ENCODE measurements around the gene TRAF4. TPM values are rescaled to one million over a fixed set of nuclear protein-coding genes. Genes with fewer than 3 reads are reported as not detected.

The TRAF4 gene
- total and polyA plus RNA-seq, 9 of the 15 experiments (the other 6 are each of a cell fraction or from before 2014, with no cell fraction given) = 2.4 to 147 (median 72.4) TPM

- Histone ChIP-seq H3K9ac (ENCODE audit: insufficient read depth in 1 of 2, low read depth in 2 of 2, low read length in 2 of 2) (peak overlapping the region; percentile 47 to 78), H3K4me1 (replicated peaks in 1 of 2; ENCODE audit: control insufficient read depth in 2 of 2, insufficient read depth in 2 of 2, low read length in 2 of 2) (peaks cover 29 to 53% of the 10 kb centered on the region in 2 experiments), H2AFZ (ENCODE audit: low read depth, low read length) (peak overlapping the region; percentile 80), H4K20me1 (replicated peaks; ENCODE audit: control insufficient read depth, insufficient read depth, low read length) (no peaks in the 10 kb centered on the region), H3K9me1 (ENCODE audit: control insufficient read depth, insufficient read depth, low read length) (no peaks in the 10 kb centered on the region), H3K4me2 (ENCODE audit: insufficient read depth, low read length) (peak overlapping the region; percentile 62), H3K9me3 (replicated peaks; ENCODE audit: control insufficient read depth, insufficient read depth, low read depth, low read length) (no peaks in the 10 kb centered on the region), H3K79me2 (ENCODE audit: control insufficient read depth, insufficient read depth, low read length) (no peaks in the 10 kb centered on the region), H3K27me3 (ENCODE audit: control insufficient read depth in 2 of 2, insufficient read depth in 2 of 2, low read length in 2 of 2) (no peaks in the 10 kb centered on the region), H3K27ac (ENCODE audit: extremely low read depth, low read depth, low read length) (peak overlapping the region; percentile 64), H3K4me3 (no peak overlapping the region), H3K36me3 (ENCODE audit: control insufficient read depth, insufficient read depth, low read length) (peaks cover 9% of the 10 kb centered on the region; the same call in 2 of the 3 replicates)
- ATAC-seq (peak; percentile 99), FAIRE-seq (peak; percentile 98), DNase-seq (ENCODE audit: extremely low read depth in 1 of 4, low spot score in 3 of 4) (peak; percentile 85 to 95 (median 92))
- ChIA-PET CTCF (ENCODE audit: low intra/inter-chr PET ratio) (interaction anchor here (0.7 to 1.3 kb wide), 2 partner anchors 15 to 144 kb away, joined by 3 to 7 read pairs; no protein-coding TSS in a partner anchor), POLR2A (interaction anchor here (0.5 to 3.0 kb wide), 11 partner anchors 8 to 412 kb away, joined by 3 to 17 read pairs (median 6); partner anchors contain the start of genes RPL23A and TLCD1)
- no TSS peak for BruUV-seq (replicated peaks)
- in situ Hi-C loops (cut with MboI) (no loop called here), intact Hi-C loops (cut with micrococcal nuclease) (no loop called here)
- WGBS (ENCODE audit: insufficient coverage, low coverage, missing lambda C conversion rate) = 1% methylated on average over 5 of the region's 5 CpGs
- peak in 2 of 3 experiments; percentile 11 to 27 for TF ChIP-seq YY1 (IDR thresholded peaks at IDR 0.05; ENCODE audit: borderline replicate concordance in 1 of 3, control insufficient read depth in 1 of 3, extremely low read depth in 1 of 3, insufficient read depth in 3 of 3, insufficient read length in 1 of 3, insufficient replicate concordance in 2 of 3, low read depth in 1 of 3, low read length in 2 of 3)
- 0 out of 2 replicates have a peak, but pooled peaks have one; percentile 40 for TF ChIP-seq HMGXB4 (CRISPR knock-in tag; IDR thresholded peaks at IDR 0.05)
- peak; percentile 67; the same call in 1 of the 2 replicates for TF ChIP-seq CTBP1 (IDR thresholded peaks at IDR 0.05; ENCODE audit: borderline replicate concordance)
- TF ChIP-seq ZNF124 (CRISPR knock-in tag; IDR thresholded peaks at IDR 0.05) = no peak
- no peak for TF ChIP-seq BRD9 (IDR thresholded peaks at IDR 0.05; ENCODE audit: low read depth, partially characterized antibody)
- no peak for TF ChIP-seq ELF1 (tag; IDR thresholded peaks at IDR 0.05)
- no peak for TF ChIP-seq FOXJ2 (tag; IDR thresholded peaks at IDR 0.05)
- no peak for TF ChIP-seq SMAD3 (CRISPR knock-in tag; conservative IDR thresholded peaks at IDR 0.05)
- TF ChIP-seq ASH1L (IDR thresholded peaks at IDR 0.05; ENCODE audit: borderline replicate concordance, low read depth, partially characterized antibody) = no peak
- no peak for TF ChIP-seq ZNF609 (CRISPR knock-in tag; IDR thresholded peaks at IDR 0.05; ENCODE audit: borderline replicate concordance)
These were observed 8.5 kb upstream of the TRAF4 start for GRCh38 chr17:28735242-28735722.

Data from K562 (cell line).